Cortex of kidney (tissue), 1 donor: ENCODE measurements around the gene GDPD1.
"Not testable (repeated sequence)": the region's sequence is repeated elsewhere in the genome, so short reads cannot be mapped to it uniquely, and the experiment has no call there.

ENCODE experiments used
- DNase-seq: peaks from one replicate; lab custom pipeline; 2025; lab: John Stamatoyannopoulos, UW

Gene GDPD1

GRCh38 chr17:59220328-59221158, at the start of gene GDPD1:
Gene GDPD1 (plus strand): TSS chr17:59220511. CDS start chr17:59220610, 99 bp downstream.
- no peak for DNase-seq

DNA sequence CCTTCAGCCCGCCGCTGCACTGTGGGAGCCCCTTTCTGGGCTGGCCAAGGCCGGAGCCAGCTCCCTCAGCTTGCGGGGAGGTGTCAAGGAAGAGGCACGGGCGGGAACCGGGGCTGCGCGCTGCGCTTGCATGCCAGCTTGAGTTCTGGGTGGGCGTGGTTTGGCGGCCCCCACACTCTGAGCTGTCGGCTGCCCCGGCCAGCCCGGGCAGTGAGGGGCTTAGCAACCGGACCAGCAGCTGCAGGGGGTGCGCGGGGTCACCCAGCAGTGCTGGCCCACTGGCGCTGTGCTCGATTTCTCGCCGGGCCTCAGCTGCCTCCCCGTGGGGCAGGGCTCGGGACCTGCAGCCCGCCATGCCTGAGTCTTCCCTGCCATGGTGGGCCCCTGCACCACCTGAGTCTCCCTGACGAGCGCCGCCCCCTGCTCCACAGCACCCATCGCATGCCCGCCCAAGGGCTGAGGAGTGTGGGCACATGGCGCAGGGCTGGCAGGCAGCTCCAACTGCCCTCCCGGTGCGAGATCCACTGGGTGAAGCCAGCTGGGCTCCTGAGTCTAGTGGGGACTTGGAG, 47.8 kb upstream of the GDPD1 start:
- DNase-seq = no peak

- no peak for DNase-seq
Observed at GRCh38 chr17:59174671-59175070, 45.6 kb upstream of the GDPD1 start.

- DNase-seq = no peak
Observed at GRCh38 chr17:59175076-59175475, 45.2 kb upstream of the GDPD1 start.

GRCh38 chr17:59178266-59178985, 41.9 kb upstream of the GDPD1 start:
- no peak for DNase-seq

- not testable (repeated sequence) for DNase-seq
Observed at GRCh38 chr17:59179601-59180000, 40.7 kb upstream of the GDPD1 start.

DNA sequence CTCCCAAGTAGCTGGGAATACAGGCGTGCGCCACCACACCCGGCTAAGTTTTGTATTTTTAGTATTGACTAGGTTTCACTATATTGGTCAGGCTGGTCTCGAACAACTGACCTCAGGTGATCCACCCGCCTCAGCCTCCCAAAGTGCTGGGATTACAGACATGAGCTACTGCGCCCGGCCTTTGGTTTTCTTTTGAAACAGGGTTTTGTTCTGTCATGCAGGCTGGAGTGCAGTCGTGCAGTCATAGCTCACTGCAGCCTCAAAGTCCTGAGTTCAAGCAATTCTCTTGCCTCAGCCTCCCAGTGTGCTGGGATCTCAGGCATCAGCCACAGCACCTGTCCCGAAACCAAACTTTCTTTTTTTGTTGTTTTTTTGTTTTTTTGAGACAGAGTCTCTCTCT, 39.7 kb upstream of the GDPD1 start:
- no peak for DNase-seq

- no peak for DNase-seq
Observed at GRCh38 chr17:59181481-59181880, 38.8 kb upstream of the GDPD1 start.

GRCh38 chr17:59185997-59186396, 34.3 kb upstream of the GDPD1 start:
- DNase-seq = no peak

- DNase-seq = no peak
Observed at GRCh38 chr17:59186850-59187249, 33.5 kb upstream of the GDPD1 start.

GRCh38 chr17:59190806-59191205, 29.5 kb upstream of the GDPD1 start:
- DNase-seq = no peak

GRCh38 chr17:59193336-59193862, 26.9 kb upstream of the GDPD1 start:
- no peak for DNase-seq

DNA sequence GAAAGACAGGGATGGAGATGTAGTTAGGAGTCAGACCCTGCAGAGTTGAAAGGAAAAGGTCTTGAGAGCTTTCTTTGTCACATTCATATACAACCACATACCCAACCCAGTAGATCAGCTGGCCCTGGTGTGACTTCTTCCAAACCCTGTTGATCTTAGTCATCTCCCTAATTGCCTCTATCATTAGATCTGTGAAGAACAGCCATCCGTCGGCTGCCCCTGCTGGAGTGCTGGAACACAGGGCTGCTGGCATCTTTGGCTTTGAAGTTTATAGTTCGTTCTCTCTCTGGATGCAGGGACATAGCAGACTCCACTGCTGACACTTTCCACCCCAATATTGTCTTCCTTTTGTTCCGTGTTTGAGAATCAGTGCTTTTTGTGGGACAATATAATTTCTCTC, 20.9 kb upstream of the GDPD1 start:
- DNase-seq = no peak

DNA sequence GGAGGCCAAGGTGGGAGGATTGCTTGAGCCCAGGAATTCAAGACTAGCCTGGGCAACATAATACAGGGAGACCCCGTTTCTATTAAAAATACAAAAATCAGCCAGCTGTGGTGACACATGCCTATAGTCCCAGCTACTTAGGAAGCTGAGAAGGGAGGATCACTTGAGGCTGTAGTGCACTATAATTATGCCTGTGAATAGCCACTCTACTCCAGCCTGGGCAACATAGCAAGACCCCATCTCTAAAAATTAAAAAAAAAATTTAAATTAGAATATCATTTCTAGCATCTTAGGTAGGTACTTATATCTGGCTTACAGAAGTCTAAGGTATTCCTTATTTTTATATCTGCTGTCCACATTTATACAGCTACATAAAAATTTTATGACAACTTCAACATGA, 18.0 kb upstream of the GDPD1 start:
- DNase-seq = no peak

DNA sequence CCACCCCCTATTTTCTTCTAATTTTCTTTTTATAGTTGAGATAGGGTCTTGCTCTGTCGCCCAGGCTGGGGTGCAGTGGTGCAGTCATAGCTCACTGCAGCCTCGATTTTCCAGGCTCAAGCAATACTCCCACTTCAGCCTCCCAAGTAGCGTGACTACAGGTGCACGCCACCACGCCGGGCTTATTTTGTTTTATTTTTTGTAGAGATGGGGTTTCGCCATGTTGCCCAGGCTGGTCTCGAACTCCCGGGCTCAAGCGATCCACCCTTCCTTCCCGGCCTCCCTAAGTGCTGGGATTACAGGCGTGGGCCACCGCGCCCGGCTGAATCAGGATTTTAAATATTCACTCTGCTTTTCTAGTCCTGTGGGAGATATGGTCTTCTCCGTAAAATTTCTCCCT, 941 bp upstream of the GDPD1 start:
- DNase-seq = no peak

DNA sequence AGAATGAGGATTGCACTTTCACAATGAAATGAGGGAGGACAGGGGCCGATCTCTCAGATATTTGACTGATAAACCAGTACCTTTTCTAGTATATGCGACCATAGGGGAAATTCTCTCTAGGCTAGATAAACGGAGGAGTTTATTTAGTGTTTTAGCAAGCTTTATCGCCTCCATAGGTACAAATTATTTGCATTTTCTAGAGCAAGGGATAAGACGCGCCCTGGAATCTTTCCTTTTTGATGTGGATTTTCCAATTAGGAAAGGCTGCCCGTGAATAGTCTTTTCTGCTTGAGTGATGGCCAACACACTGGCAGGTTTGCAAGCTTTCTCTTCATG, 351 bp upstream of the GDPD1 start:
- DNase-seq = no peak

GRCh38 chr17:59221159-59221847, 992 bp downstream of the GDPD1 start:
- DNase-seq = no peak

- no peak for DNase-seq
Observed at GRCh38 chr17:59223813-59224212, 3.5 kb downstream of the GDPD1 start.

DNA sequence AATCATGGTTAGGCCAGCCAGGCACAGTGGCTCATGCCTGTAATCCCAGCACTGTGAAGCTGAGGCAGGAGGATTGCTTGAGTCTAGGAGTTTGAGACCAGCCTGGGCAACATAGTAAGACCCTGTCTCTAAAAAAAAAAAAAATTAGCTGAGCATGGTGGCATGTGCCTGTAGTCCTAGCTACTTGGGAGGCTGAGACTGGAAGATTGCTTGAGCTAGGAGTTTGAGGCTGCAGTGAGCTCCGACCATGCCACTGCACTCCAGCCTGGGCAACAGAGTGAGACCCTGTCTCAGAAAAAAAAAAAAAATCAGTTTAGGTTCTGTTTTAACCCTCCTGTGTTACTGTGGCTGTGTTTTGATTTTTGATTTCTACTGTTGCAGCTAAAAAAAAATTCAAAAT, 8.3 kb downstream of the GDPD1 start:
- not testable (repeated sequence) for DNase-seq

- no peak for DNase-seq
Observed at GRCh38 chr17:59230764-59231163, 10.5 kb downstream of the GDPD1 start.

DNA sequence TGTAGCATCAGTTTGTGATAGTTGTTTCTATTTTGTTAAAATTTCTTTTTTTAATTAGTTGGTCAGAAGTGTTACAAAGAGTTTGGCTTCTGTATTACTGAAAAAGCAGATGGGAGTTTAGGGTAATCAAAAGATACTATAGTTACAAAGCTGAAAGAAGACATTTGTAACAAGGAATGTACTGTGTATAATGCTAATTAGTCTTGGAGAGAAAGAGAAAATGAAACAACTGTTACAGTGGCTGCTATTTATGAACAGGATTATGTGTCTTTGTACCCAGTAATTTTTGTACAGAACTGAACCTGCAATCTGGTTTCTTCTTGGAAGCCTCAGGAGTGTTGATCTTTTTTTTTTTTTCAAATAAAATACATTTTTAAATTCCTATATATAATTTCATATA, 14.3 kb downstream of the GDPD1 start:
- no peak for DNase-seq

DNA sequence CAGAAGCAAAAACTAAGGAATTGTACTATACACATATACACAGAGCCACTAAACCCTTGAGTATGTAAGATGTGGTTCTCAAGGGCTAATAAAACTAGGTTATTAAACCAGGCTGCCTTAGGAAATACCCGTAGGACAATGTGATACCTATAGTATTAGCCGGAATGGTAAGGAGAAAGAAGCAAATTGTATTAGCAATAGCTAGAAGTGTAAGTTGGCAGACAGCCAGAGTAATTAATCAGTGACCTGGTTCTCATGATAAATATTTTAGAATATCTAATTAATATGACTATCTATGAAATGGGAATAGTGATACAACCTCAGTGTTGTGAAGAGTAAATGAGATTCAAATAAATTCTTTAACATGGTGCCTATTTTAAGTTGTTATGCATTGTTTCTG, 18.6 kb downstream of the GDPD1 start:
- DNase-seq = no peak
